CD8-positive, alpha-beta memory T cell (primary cell): ENCODE measurements around the gene WDR62. TPM values are rescaled to one million over a fixed set of nuclear protein-coding genes. Genes with fewer than 3 reads are reported as not detected.

Source experiments
- CTCF ChIA-PET: fragments of 350-600 bp; sonication (Branson Sonifier 250); formaldehyde crosslinking; loops from one replicate; lab custom pipeline; 2021; ENCODE audit warnings: antibody characterized with exemption; lab: Charles Lee
- POLR2A ChIA-PET: fragments of 350-600 bp; sonication (Branson Sonifier 250); formaldehyde crosslinking; loops from one replicate; lab custom pipeline; 2021; ENCODE audit warnings: antibody characterized with exemption; lab: Charles Lee
- DNase-seq, 5 donors: peaks; one replicate each; pipeline versions ENCODE4 v3.0.0 to v3.0.0-alpha.2; 2020 to 2022; ENCODE audit warnings: mixed read lengths in 1 of 5
- H3K27ac ChIP-seq: one replicate; pipeline ENCODE4 v1.7.0; 2013; ENCODE audit warnings: low read depth, mild to moderate bottlenecking, low read length, moderate library complexity
- H3K27me3 ChIP-seq: 2 replicates; pipeline ENCODE4 v1.7.0; 2013; ENCODE audit warnings: low read length, mild to moderate bottlenecking; ENCODE audit not compliant: insufficient read depth, poor library complexity, severe bottlenecking
- H3K36me3 ChIP-seq: 2 replicates; pipeline ENCODE4 v1.7.0; 2013; ENCODE audit warnings: mild to moderate bottlenecking, low read length, moderate library complexity; ENCODE audit not compliant: insufficient read depth
- H3K4me1 ChIP-seq: 2 replicates; pipeline ENCODE4 v1.7.0; 2013; ENCODE audit warnings: mild to moderate bottlenecking, low read length, moderate library complexity; ENCODE audit not compliant: insufficient read depth
- H3K4me3 ChIP-seq: 2 replicates; pipeline ENCODE4 v1.7.0; 2013; ENCODE audit warnings: mild to moderate bottlenecking, low read length
- H3K9me3 ChIP-seq: 2 replicates; pipeline ENCODE4 v1.7.0; 2013; ENCODE audit warnings: mild to moderate bottlenecking, low read length
- H3K27ac Mint-ChIP-seq, 8 donors: one replicate each; pipeline ENCODE4 v1.8.0; 2020 to 2021; ENCODE audit warnings: mixed read lengths in 8 of 8, mild to moderate bottlenecking in 6 of 8, inconsistent platforms in 3 of 8, moderate library complexity in 3 of 8
- H3K27me3 Mint-ChIP-seq, 2 donors: one replicate each; pipeline ENCODE4 v1.8.0; 2020 to 2021; ENCODE audit warnings: mixed read lengths in 2 of 2, mild to moderate bottlenecking in 1 of 2, moderate library complexity in 1 of 2
- H3K36me3 Mint-ChIP-seq, 3 donors: one replicate each; pipeline ENCODE4 v1.8.0; 2020 to 2021; ENCODE audit warnings: mixed read lengths in 3 of 3, inconsistent platforms in 1 of 3, mild to moderate bottlenecking in 1 of 3
- H3K4me1 Mint-ChIP-seq, 3 donors: one replicate each; pipeline ENCODE4 v1.8.0; 2020 to 2021; ENCODE audit warnings: mixed read lengths in 3 of 3, inconsistent platforms in 1 of 3, mild to moderate bottlenecking in 1 of 3
- H3K4me3 Mint-ChIP-seq, 7 donors: one replicate each; pipeline ENCODE4 v1.8.0; 2020 to 2021; ENCODE audit warnings: mixed read lengths in 7 of 7, mild to moderate bottlenecking in 6 of 7, moderate library complexity in 4 of 7, inconsistent platforms in 2 of 7
- H3K9me3 Mint-ChIP-seq, 5 donors: one replicate each; pipeline ENCODE4 v1.8.0; 2020 to 2022; ENCODE audit warnings: mixed read lengths in 5 of 5, mild to moderate bottlenecking in 3 of 5, moderate library complexity in 2 of 5, inconsistent platforms in 1 of 5
- polyA plus RNA-seq: library from polyadenylated mRNA; unstranded; fragments of 300-500 nt; fragmentation: Illumina TruSeq; gene quantifications from one replicate; pipeline ENCODE4 v1.2.3, GENCODE V29; 2021
- total RNA-seq, 2 experiments: library from RNA; stranded (reverse); gene quantifications; one replicate each; pipeline ENCODE4 v1.2.3, GENCODE V29; 2021

The WDR62 gene
- total and polyA plus RNA-seq, 3 experiments from 2014 or later = 0.37 to 15.8 (median 15.7) TPM

- Mint-ChIP-seq H3K27ac (peak overlapping the region in 3 of 8 donors; percentile 2 to 92 (median 90)), H3K4me1 (peaks cover 22 to 26% (median 24%) of the 10 kb centered on the region in 3 donors), H3K36me3 (peaks cover 10 to 61% (median 16%) of the 10 kb centered on the region in 3 donors), H3K9me3 (no peaks in the 10 kb centered on the region), H3K4me3 (peak overlapping the region in 4 of 7 donors; percentile 48 to 96 (median 77)), H3K27me3 (no peaks in the 10 kb centered on the region)
- H3K27me3 ChIP-seq = no peaks in the 10 kb centered on the region
- no peaks in the 10 kb centered on the region for H3K9me3 ChIP-seq
- POLR2A ChIA-PET = no interaction called here
- H3K4me3 ChIP-seq = no peak overlapping the region
- peaks cover 28% of the 10 kb centered on the region for H3K36me3 ChIP-seq
- CTCF ChIA-PET = interaction anchor here (5.9 kb wide), 1 partner anchor 14 kb away, joined by 36 read pairs; no protein-coding TSS in a partner anchor
- peaks cover 9% of the 10 kb centered on the region for H3K4me1 ChIP-seq
- DNase-seq = no peak
- no peak overlapping the region for H3K27ac ChIP-seq
Measured at GRCh38 chr19:36142046-36142445, 87.3 kb downstream of the WDR62 start.

GRCh38 chr19:36142496-36142895 lies 87.8 kb downstream of the WDR62 start:
- DNase-seq = no peak
- Mint-ChIP-seq H3K36me3 (peaks cover 10 to 64% (median 18%) of the 10 kb centered on the region in 3 donors), H3K4me1 (peaks cover 24 to 26% (median 25%) of the 10 kb centered on the region in 3 donors), H3K27me3 (no peaks in the 10 kb centered on the region), H3K4me3 (peak overlapping the region in 2 of 7 donors; percentile 19 to 60), H3K27ac (peak overlapping the region in 4 of 8 donors; percentile 21 to 94 (median 46)), H3K9me3 (no peaks in the 10 kb centered on the region)
- H3K36me3 ChIP-seq = peaks cover 28% of the 10 kb centered on the region
- H3K4me3 ChIP-seq = no peak overlapping the region
- ChIA-PET CTCF (interaction anchor here (5.9 kb wide), 1 partner anchor 15 kb away, joined by 36 read pairs; no protein-coding TSS in a partner anchor), POLR2A (no interaction called here)
- H3K27me3 ChIP-seq = no peaks in the 10 kb centered on the region
- peaks cover 9% of the 10 kb centered on the region for H3K4me1 ChIP-seq
- no peaks in the 10 kb centered on the region for H3K9me3 ChIP-seq
- H3K27ac ChIP-seq = no peak overlapping the region

GRCh38 chr19:36144624-36145023 lies 89.9 kb downstream of the WDR62 start:
- Histone ChIP-seq H3K27me3 (no peaks in the 10 kb centered on the region), H3K27ac (no peak overlapping the region), H3K36me3 (peaks cover 28% of the 10 kb centered on the region), H3K9me3 (no peaks in the 10 kb centered on the region), H3K4me1 (peaks cover 9% of the 10 kb centered on the region), H3K4me3 (no peak overlapping the region)
- no peak for DNase-seq
- H3K27ac Mint-ChIP-seq = no peak overlapping the region
- POLR2A ChIA-PET = no interaction called here
- peak overlapping the region in 2 of 7 donors; percentile 5 to 32 for H3K4me3 Mint-ChIP-seq
- CTCF ChIA-PET = interaction anchor here (1.4 to 5.9 kb wide), 2 partner anchors 17 to 19 kb away, joined by 3 to 36 read pairs; no protein-coding TSS in a partner anchor
- H3K4me1 Mint-ChIP-seq = peaks cover 21 to 22% (median 22%) of the 10 kb centered on the region in 3 donors
- H3K9me3 Mint-ChIP-seq = no peaks in the 10 kb centered on the region
- H3K36me3 Mint-ChIP-seq = peaks cover 10 to 79% (median 26%) of the 10 kb centered on the region in 3 donors
- H3K27me3 Mint-ChIP-seq = no peaks in the 10 kb centered on the region

- H3K4me1 ChIP-seq = no peaks in the 10 kb centered on the region
- H3K9me3 Mint-ChIP-seq = no peaks in the 10 kb centered on the region
- no peaks in the 10 kb centered on the region for H3K27me3 Mint-ChIP-seq
- no peak overlapping the region for H3K4me3 ChIP-seq
- H3K4me1 Mint-ChIP-seq = peaks cover 3 to 11% (median 6%) of the 10 kb centered on the region in 3 donors
- ChIA-PET POLR2A (no interaction called here), CTCF (interaction anchor here (2.3 kb wide), 1 partner anchor 22 kb away, joined by 15 read pairs; no protein-coding TSS in a partner anchor)
- no peaks in the 10 kb centered on the region for H3K27me3 ChIP-seq
- H3K27ac ChIP-seq = no peak overlapping the region
- no peaks in the 10 kb centered on the region for H3K9me3 ChIP-seq
- H3K4me3 Mint-ChIP-seq = no peak overlapping the region
- H3K36me3 Mint-ChIP-seq = peaks cover 6 to 62% (median 18%) of the 10 kb centered on the region in 3 donors
- DNase-seq = no peak
- H3K27ac Mint-ChIP-seq = peak overlapping the region in 3 of 8 donors; percentile 23 to 85 (median 60)
- peaks cover 12% of the 10 kb centered on the region for H3K36me3 ChIP-seq
Measured at GRCh38 chr19:36149673-36150406, 95.1 kb downstream of the WDR62 start.

- ChIA-PET CTCF (interaction anchor here (2.3 kb wide), 1 partner anchor 23 kb away, joined by 15 read pairs; no protein-coding TSS in a partner anchor), POLR2A (no interaction called here)
Measured at GRCh38 chr19:36150586-36150985, 95.9 kb downstream of the WDR62 start.

GRCh38 chr19:36151144-36152018 lies 96.7 kb downstream of the WDR62 start:
- Mint-ChIP-seq H3K27ac (no peak overlapping the region), H3K4me1 (peaks cover 2 to 9% (median 6%) of the 10 kb centered on the region in 3 donors), H3K27me3 (no peaks in the 10 kb centered on the region), H3K9me3 (no peaks in the 10 kb centered on the region), H3K36me3 (peaks cover 3 to 47% (median 15%) of the 10 kb centered on the region in 3 donors), H3K4me3 (no peak overlapping the region)
- no peak overlapping the region for H3K27ac ChIP-seq
- no peak for DNase-seq
- ChIA-PET CTCF (interaction anchor here (2.3 kb wide), 1 partner anchor 24 kb away, joined by 15 read pairs; no protein-coding TSS in a partner anchor), POLR2A (no interaction called here)
- no peak overlapping the region for H3K4me3 ChIP-seq
- peaks cover 3% of the 10 kb centered on the region for H3K36me3 ChIP-seq
- H3K9me3 ChIP-seq = no peaks in the 10 kb centered on the region
- no peaks in the 10 kb centered on the region for H3K4me1 ChIP-seq
- H3K27me3 ChIP-seq = no peaks in the 10 kb centered on the region

More at GRCh38 chr19:36150586-36150985, 95.9 kb downstream of the WDR62 start:
- DNase-seq = no peak
- peaks cover 11% of the 10 kb centered on the region for H3K36me3 ChIP-seq
- H3K27ac ChIP-seq = no peak overlapping the region
- H3K9me3 Mint-ChIP-seq = no peaks in the 10 kb centered on the region
- H3K4me1 ChIP-seq = no peaks in the 10 kb centered on the region
- no peaks in the 10 kb centered on the region for H3K27me3 ChIP-seq
- H3K4me3 ChIP-seq = no peak overlapping the region
- H3K9me3 ChIP-seq = no peaks in the 10 kb centered on the region
- H3K36me3 Mint-ChIP-seq = peaks cover 6 to 55% (median 18%) of the 10 kb centered on the region in 3 donors
- no peak overlapping the region for H3K4me3 Mint-ChIP-seq
- peaks cover 3 to 11% (median 6%) of the 10 kb centered on the region in 3 donors for H3K4me1 Mint-ChIP-seq
- H3K27ac Mint-ChIP-seq = no peak overlapping the region
- H3K27me3 Mint-ChIP-seq = no peaks in the 10 kb centered on the region

- Mint-ChIP-seq H3K9me3 (no peaks in the 10 kb centered on the region), H3K27ac (no peak overlapping the region), H3K4me1 (peaks cover 0 to 3% (median 3%) of the 10 kb centered on the region in 3 donors), H3K27me3 (no peaks in the 10 kb centered on the region), H3K36me3 (peaks cover 0 to 41% (median 12%) of the 10 kb centered on the region in 3 donors), H3K4me3 (no peak overlapping the region)
- H3K9me3 ChIP-seq = no peaks in the 10 kb centered on the region
- H3K4me3 ChIP-seq = no peak overlapping the region
- H3K27ac ChIP-seq = no peak overlapping the region
- ChIA-PET POLR2A (no interaction called here), CTCF (no interaction called here)
- H3K36me3 ChIP-seq = no peaks in the 10 kb centered on the region
- no peak for DNase-seq
- H3K4me1 ChIP-seq = no peaks in the 10 kb centered on the region
- H3K27me3 ChIP-seq = no peaks in the 10 kb centered on the region
Measured at GRCh38 chr19:36152019-36152351, 97.3 kb downstream of the WDR62 start.
